Neural cell (in vitro differentiated cells): ENCODE measurements around the gene TMED3.

Experiments used
- EP300 ChIP-seq: fragments of 450-650 bp; conservative IDR thresholded peaks from 2 replicates; pipeline ENCODE4 v1.6.1; 2014; ENCODE audit warnings: antibody characterized with exemption, mild to moderate bottlenecking, moderate library complexity; ENCODE audit not compliant: poor library complexity, severe bottlenecking
- EZH2 ChIP-seq: fragments of 200-600, 300-800 bp; shearing (Covaris generic), sonication (generic); IDR thresholded peaks from 2 replicates; pipeline ENCODE4 v1.6.1; 2014; ENCODE audit warnings: antibody characterized with exemption, low read length, borderline replicate concordance, mild to moderate bottlenecking; ENCODE audit not compliant: insufficient read depth, poor library complexity, severe bottlenecking
- POLR2AphosphoS5 ChIP-seq: IDR thresholded peaks from 2 replicates; pipeline ENCODE4 v1.6.1; 2012
- SMC3 ChIP-seq: fragments of 450-650 bp; conservative IDR thresholded peaks from 2 replicates; pipeline ENCODE4 v1.6.1; 2014; ENCODE audit warnings: antibody characterized with exemption, mild to moderate bottlenecking, moderate library complexity; ENCODE audit not compliant: poor library complexity
- TF ChIP-seq, protein P1 (sequence below): IDR thresholded peaks from 2 replicates; pipeline ENCODE4 v1.6.1; 2012; ENCODE audit warnings: borderline replicate concordance
- TF ChIP-seq, protein P2 (sequence below): fragments of 450-650 bp; IDR thresholded peaks from 2 replicates; pipeline ENCODE4 v1.5.1; 2014; ENCODE audit warnings: antibody characterized with exemption, mild to moderate bottlenecking, moderate library complexity; ENCODE audit not compliant: poor library complexity, severe bottlenecking

DNA sequence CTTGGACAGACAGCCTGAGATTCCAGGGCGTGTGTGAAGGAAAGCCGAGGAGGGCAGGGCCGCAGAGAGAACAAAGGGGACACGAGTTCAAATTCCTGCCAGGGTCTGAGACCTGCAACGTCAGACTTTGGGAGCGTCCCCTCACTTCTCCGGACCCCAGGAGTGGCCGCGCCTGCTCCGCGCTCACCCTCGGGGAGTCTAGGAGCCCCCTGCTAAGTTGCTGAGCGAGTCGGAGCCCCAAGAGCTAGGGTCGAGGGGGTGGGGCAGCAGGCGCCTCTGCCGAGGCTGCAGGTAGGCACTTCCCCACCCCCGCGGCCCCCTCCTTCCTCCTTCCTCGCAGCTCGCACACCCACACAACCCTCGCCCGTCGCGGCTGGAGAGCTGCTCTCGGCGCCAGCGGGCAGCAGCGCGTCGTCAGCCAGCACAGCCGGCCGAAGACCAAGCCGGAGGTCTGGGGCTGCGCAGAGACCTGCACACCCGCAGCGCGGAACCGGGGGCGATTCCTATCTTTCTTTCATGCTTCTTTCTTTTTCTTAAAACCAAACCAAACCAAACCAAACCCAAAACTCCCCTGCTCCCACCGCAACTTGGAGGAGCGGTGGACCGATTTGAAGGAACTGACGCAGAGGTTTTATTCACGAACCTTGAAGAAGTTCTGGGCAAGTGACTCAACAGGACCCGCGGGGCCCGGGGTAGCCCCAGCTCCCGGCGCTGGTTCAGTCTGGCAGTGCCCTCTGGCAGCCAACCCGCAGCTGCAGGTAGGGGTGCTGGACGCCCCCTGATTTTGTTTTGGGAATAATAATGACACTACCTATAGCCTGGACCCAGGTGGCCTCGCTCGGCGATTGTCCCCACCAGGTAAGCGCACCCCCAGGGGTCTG, 28.3 kb upstream of the TMED3 start, which contains the start of gene ANKRD34C:
- TF ChIP-seq, protein P1, sequence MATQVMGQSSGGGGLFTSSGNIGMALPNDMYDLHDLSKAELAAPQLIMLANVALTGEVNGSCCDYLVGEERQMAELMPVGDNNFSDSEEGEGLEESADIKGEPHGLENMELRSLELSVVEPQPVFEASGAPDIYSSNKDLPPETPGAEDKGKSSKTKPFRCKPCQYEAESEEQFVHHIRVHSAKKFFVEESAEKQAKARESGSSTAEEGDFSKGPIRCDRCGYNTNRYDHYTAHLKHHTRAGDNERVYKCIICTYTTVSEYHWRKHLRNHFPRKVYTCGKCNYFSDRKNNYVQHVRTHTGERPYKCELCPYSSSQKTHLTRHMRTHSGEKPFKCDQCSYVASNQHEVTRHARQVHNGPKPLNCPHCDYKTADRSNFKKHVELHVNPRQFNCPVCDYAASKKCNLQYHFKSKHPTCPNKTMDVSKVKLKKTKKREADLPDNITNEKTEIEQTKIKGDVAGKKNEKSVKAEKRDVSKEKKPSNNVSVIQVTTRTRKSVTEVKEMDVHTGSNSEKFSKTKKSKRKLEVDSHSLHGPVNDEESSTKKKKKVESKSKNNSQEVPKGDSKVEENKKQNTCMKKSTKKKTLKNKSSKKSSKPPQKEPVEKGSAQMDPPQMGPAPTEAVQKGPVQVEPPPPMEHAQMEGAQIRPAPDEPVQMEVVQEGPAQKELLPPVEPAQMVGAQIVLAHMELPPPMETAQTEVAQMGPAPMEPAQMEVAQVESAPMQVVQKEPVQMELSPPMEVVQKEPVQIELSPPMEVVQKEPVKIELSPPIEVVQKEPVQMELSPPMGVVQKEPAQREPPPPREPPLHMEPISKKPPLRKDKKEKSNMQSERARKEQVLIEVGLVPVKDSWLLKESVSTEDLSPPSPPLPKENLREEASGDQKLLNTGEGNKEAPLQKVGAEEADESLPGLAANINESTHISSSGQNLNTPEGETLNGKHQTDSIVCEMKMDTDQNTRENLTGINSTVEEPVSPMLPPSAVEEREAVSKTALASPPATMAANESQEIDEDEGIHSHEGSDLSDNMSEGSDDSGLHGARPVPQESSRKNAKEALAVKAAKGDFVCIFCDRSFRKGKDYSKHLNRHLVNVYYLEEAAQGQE = no peak
- TF ChIP-seq, protein P2, sequence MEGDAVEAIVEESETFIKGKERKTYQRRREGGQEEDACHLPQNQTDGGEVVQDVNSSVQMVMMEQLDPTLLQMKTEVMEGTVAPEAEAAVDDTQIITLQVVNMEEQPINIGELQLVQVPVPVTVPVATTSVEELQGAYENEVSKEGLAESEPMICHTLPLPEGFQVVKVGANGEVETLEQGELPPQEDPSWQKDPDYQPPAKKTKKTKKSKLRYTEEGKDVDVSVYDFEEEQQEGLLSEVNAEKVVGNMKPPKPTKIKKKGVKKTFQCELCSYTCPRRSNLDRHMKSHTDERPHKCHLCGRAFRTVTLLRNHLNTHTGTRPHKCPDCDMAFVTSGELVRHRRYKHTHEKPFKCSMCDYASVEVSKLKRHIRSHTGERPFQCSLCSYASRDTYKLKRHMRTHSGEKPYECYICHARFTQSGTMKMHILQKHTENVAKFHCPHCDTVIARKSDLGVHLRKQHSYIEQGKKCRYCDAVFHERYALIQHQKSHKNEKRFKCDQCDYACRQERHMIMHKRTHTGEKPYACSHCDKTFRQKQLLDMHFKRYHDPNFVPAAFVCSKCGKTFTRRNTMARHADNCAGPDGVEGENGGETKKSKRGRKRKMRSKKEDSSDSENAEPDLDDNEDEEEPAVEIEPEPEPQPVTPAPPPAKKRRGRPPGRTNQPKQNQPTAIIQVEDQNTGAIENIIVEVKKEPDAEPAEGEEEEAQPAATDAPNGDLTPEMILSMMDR = no peak
- no peak for TF ChIP-seq EZH2
- peak; percentile 13 for TF ChIP-seq POLR2AphosphoS5
- TF ChIP-seq SMC3 = no peak
- no peak for TF ChIP-seq EP300
